ENCODE data around the gene OSBPL2.

OSBPL2 gene

GRCh38 chr20:62336329-62336728 lies 98.0 kb downstream of the OSBPL2 start:
- H2AFZ ChIP-seq (ENCODE audit: insufficient read depth, low read length, poor library complexity), result no peak overlapping the region
- H3K4me1 ChIP-seq (ENCODE audit: control insufficient read depth in 1 of 2, insufficient read depth in 2 of 2, low read length in 2 of 2), result no peaks in the 10 kb centered on the region
- no peak overlapping the region for H3K4ac ChIP-seq (ENCODE audit: low read depth, low read length)
- H4K8ac ChIP-seq (ENCODE audit: low read depth, low read length), result no peak overlapping the region
- no peak overlapping the region for H2BK12ac ChIP-seq (ENCODE audit: low read length)
- no peak overlapping the region for H2AK5ac ChIP-seq (ENCODE audit: low read length)
- no peaks in the 10 kb centered on the region for H3K9me3 ChIP-seq (ENCODE audit: insufficient read depth, low read depth, low read length)
- no peaks in the 10 kb centered on the region for H3K27me3 ChIP-seq (ENCODE audit: insufficient read depth, low read length)
- H3K79me1 ChIP-seq (ENCODE audit: low read length), result no peaks in the 10 kb centered on the region
- H3K36me3 ChIP-seq (ENCODE audit: control insufficient read depth in 1 of 2, insufficient read depth in 2 of 2, low read length in 2 of 2), result peaks cover 78 to 80% of the 10 kb centered on the region in 2 experiments
- no peak overlapping the region for H3K4me2 ChIP-seq (ENCODE audit: low read length)
- H3K4me3 ChIP-seq (ENCODE audit: low read depth, low read length), result no peak overlapping the region
- no peaks in the 10 kb centered on the region for H3K79me2 ChIP-seq (ENCODE audit: control insufficient read depth, insufficient read depth, low read length, poor library complexity)
- H3K23ac ChIP-seq (ENCODE audit: low read length), result no peak overlapping the region
- no peak overlapping the region for H2BK120ac ChIP-seq (ENCODE audit: insufficient read depth, low read length, poor library complexity)
- H2BK5ac ChIP-seq (ENCODE audit: low read depth, low read length, poor library complexity), result no peak overlapping the region
- H3K9ac ChIP-seq (ENCODE audit: low read length), result no peak overlapping the region
- peak; percentile 24 to 47 for DNase-seq
- H4K91ac ChIP-seq (ENCODE audit: low read depth, low read length), result no peak overlapping the region
- no CpG with 5 or more reads among the region's 11 CpGs for WGBS (ENCODE audit: extremely low coverage, insufficient coverage, insufficient read length)
- H4K12ac ChIP-seq (ENCODE audit: low read depth, low read length), result no peak overlapping the region
- H3K14ac ChIP-seq (ENCODE audit: low read length), result no peak overlapping the region
- H3K18ac ChIP-seq (ENCODE audit: low read length), result no peak overlapping the region
- H3K27ac ChIP-seq (ENCODE audit: low read depth, low read length), result no peak overlapping the region

- Histone ChIP-seq H3K27me3 (ENCODE audit: insufficient read depth, low read length) (no peaks in the 10 kb centered on the region), H3K79me1 (ENCODE audit: low read length) (no peaks in the 10 kb centered on the region), H2AFZ (ENCODE audit: insufficient read depth, low read length, poor library complexity) (no peak overlapping the region), H3K18ac (ENCODE audit: low read length) (no peak overlapping the region), H3K4me3 (ENCODE audit: low read depth, low read length) (peak overlapping the region; percentile 21), H4K8ac (ENCODE audit: low read depth, low read length) (no peak overlapping the region), H3K4me1 (ENCODE audit: control insufficient read depth in 1 of 2, insufficient read depth in 2 of 2, low read length in 2 of 2) (no peaks in the 10 kb centered on the region), H3K79me2 (ENCODE audit: control insufficient read depth, insufficient read depth, low read length, poor library complexity) (no peaks in the 10 kb centered on the region), H3K14ac (ENCODE audit: low read length) (no peak overlapping the region), H2BK12ac (ENCODE audit: low read length) (no peak overlapping the region), H4K91ac (ENCODE audit: low read depth, low read length) (no peak overlapping the region), H3K4ac (ENCODE audit: low read depth, low read length) (no peak overlapping the region), H3K23ac (ENCODE audit: low read length) (no peak overlapping the region), H3K9ac (ENCODE audit: low read length) (no peak overlapping the region), H2AK5ac (ENCODE audit: low read length) (no peak overlapping the region), H3K4me2 (ENCODE audit: low read length) (no peak overlapping the region), H3K9me3 (ENCODE audit: insufficient read depth, low read depth, low read length) (no peaks in the 10 kb centered on the region), H2BK5ac (ENCODE audit: low read depth, low read length, poor library complexity) (no peak overlapping the region), H3K27ac (ENCODE audit: low read depth, low read length) (no peak overlapping the region), H4K12ac (ENCODE audit: low read depth, low read length) (no peak overlapping the region), H2BK120ac (ENCODE audit: insufficient read depth, low read length, poor library complexity) (no peak overlapping the region), H3K36me3 (ENCODE audit: control insufficient read depth in 1 of 2, insufficient read depth in 2 of 2, low read length in 2 of 2) (peaks cover 73% of the 10 kb centered on the region in 2 experiments)
- no CpG with 5 or more reads among the region's 53 CpGs for WGBS (ENCODE audit: extremely low coverage, insufficient coverage, insufficient read length)
- no peak for DNase-seq
Observed at GRCh38 chr20:62336775-62337557, 98.6 kb downstream of the OSBPL2 start.

GRCh38 chr20:62337558-62338293 lies 99.4 kb downstream of the OSBPL2 start:
- peak overlapping the region; percentile 21 for H3K4me3 ChIP-seq (ENCODE audit: low read depth, low read length)
- H3K36me3 ChIP-seq (ENCODE audit: control insufficient read depth in 1 of 2, insufficient read depth in 2 of 2, low read length in 2 of 2), result peaks cover 66% of the 10 kb centered on the region in 2 experiments
- WGBS (ENCODE audit: extremely low coverage, insufficient coverage, insufficient read length), result no CpG with 5 or more reads among the region's 34 CpGs
- H3K9me3 ChIP-seq (ENCODE audit: insufficient read depth, low read depth, low read length), result no peaks in the 10 kb centered on the region
- H3K23ac ChIP-seq (ENCODE audit: low read length), result no peak overlapping the region
- no peak overlapping the region for H4K91ac ChIP-seq (ENCODE audit: low read depth, low read length)
- H2BK12ac ChIP-seq (ENCODE audit: low read length), result no peak overlapping the region
- H2AK5ac ChIP-seq (ENCODE audit: low read length), result no peak overlapping the region
- H3K27ac ChIP-seq (ENCODE audit: low read depth, low read length), result no peak overlapping the region
- no peak overlapping the region for H2BK120ac ChIP-seq (ENCODE audit: insufficient read depth, low read length, poor library complexity)
- no peaks in the 10 kb centered on the region for H3K4me1 ChIP-seq (ENCODE audit: control insufficient read depth in 1 of 2, insufficient read depth in 2 of 2, low read length in 2 of 2)
- no peak overlapping the region for H2AFZ ChIP-seq (ENCODE audit: insufficient read depth, low read length, poor library complexity)
- no peak overlapping the region for H4K12ac ChIP-seq (ENCODE audit: low read depth, low read length)
- H3K18ac ChIP-seq (ENCODE audit: low read length), result no peak overlapping the region
- H3K4me2 ChIP-seq (ENCODE audit: low read length), result no peak overlapping the region
- H3K79me2 ChIP-seq (ENCODE audit: control insufficient read depth, insufficient read depth, low read length, poor library complexity), result no peaks in the 10 kb centered on the region
- no peak overlapping the region for H3K4ac ChIP-seq (ENCODE audit: low read depth, low read length)
- H4K8ac ChIP-seq (ENCODE audit: low read depth, low read length), result no peak overlapping the region
- no peak overlapping the region for H2BK5ac ChIP-seq (ENCODE audit: low read depth, low read length, poor library complexity)
- no peak overlapping the region for H3K14ac ChIP-seq (ENCODE audit: low read length)
- no peaks in the 10 kb centered on the region for H3K79me1 ChIP-seq (ENCODE audit: low read length)
- H3K27me3 ChIP-seq (ENCODE audit: insufficient read depth, low read length), result no peaks in the 10 kb centered on the region
- H3K9ac ChIP-seq (ENCODE audit: low read length), result no peak overlapping the region
- no peak for DNase-seq

GRCh38 chr20:62338294-62338620 lies 99.9 kb downstream of the OSBPL2 start:
- no peak for DNase-seq
- H3K79me2 ChIP-seq (ENCODE audit: control insufficient read depth, insufficient read depth, low read length, poor library complexity), result no peaks in the 10 kb centered on the region
- H2BK5ac ChIP-seq (ENCODE audit: low read depth, low read length, poor library complexity), result no peak overlapping the region
- H3K23ac ChIP-seq (ENCODE audit: low read length), result no peak overlapping the region
- H2BK120ac ChIP-seq (ENCODE audit: insufficient read depth, low read length, poor library complexity), result no peak overlapping the region
- no peak overlapping the region for H3K4ac ChIP-seq (ENCODE audit: low read depth, low read length)
- H3K36me3 ChIP-seq (ENCODE audit: control insufficient read depth in 1 of 2, insufficient read depth in 2 of 2, low read length in 2 of 2), result peaks cover 63 to 65% of the 10 kb centered on the region in 2 experiments
- H3K4me3 ChIP-seq (ENCODE audit: low read depth, low read length), result no peak overlapping the region
- H3K9me3 ChIP-seq (ENCODE audit: insufficient read depth, low read depth, low read length), result no peaks in the 10 kb centered on the region
- WGBS (ENCODE audit: extremely low coverage, insufficient coverage, insufficient read length), result no CpG with 5 or more reads among the region's 16 CpGs
- no peak overlapping the region for H3K27ac ChIP-seq (ENCODE audit: low read depth, low read length)
- H3K4me1 ChIP-seq (ENCODE audit: control insufficient read depth in 1 of 2, insufficient read depth in 2 of 2, low read length in 2 of 2), result no peaks in the 10 kb centered on the region
- H3K18ac ChIP-seq (ENCODE audit: low read length), result no peak overlapping the region
- no peak overlapping the region for H2AK5ac ChIP-seq (ENCODE audit: low read length)
- no peak overlapping the region for H2BK12ac ChIP-seq (ENCODE audit: low read length)
- no peak overlapping the region for H3K4me2 ChIP-seq (ENCODE audit: low read length)
- H4K91ac ChIP-seq (ENCODE audit: low read depth, low read length), result no peak overlapping the region
- no peak overlapping the region for H4K8ac ChIP-seq (ENCODE audit: low read depth, low read length)
- H4K12ac ChIP-seq (ENCODE audit: low read depth, low read length), result no peak overlapping the region
- H2AFZ ChIP-seq (ENCODE audit: insufficient read depth, low read length, poor library complexity), result no peak overlapping the region
- no peaks in the 10 kb centered on the region for H3K79me1 ChIP-seq (ENCODE audit: low read length)
- no peak overlapping the region for H3K9ac ChIP-seq (ENCODE audit: low read length)
- no peaks in the 10 kb centered on the region for H3K27me3 ChIP-seq (ENCODE audit: insufficient read depth, low read length)
- no peak overlapping the region for H3K14ac ChIP-seq (ENCODE audit: low read length)

All from trophoblast cell (in vitro differentiated cells and primary cell).